A549 (cell line): Measurements from ENCODE around the gene RNF144A. TPM values are rescaled to one million over a fixed set of nuclear protein-coding genes. Genes with fewer than 3 reads are reported as not detected.

Source experiments
- ATAC-seq, 2 experiments: fragments of 200-7000 bp in 1 of 2; fragments of >200 bp in 1 of 2; cut with Nextera tagmentation in 1 of 2; cut with Tn5 transposase in 1 of 2; 3 replicates each; pipeline versions ENCODE4 v1.8.0 to v1.9.1; 2018 to 2020; ENCODE audit warnings: mild to moderate bottlenecking in 1 of 2, moderate library complexity in 1 of 2
- CTCF ChIA-PET: fragments of 300-600 bp; sonication (Branson Sonifier 250); formaldehyde crosslinking; extraction: SDS; loops from one replicate; lab custom pipeline; 2021; ENCODE audit warnings: antibody characterized with exemption, inconsistent platforms; lab: Yijun Ruan, JAX
- POLR2A ChIA-PET: fragments of 350-600 bp; formaldehyde crosslinking; extraction: SDS; loops from one replicate; lab custom pipeline; 2021; ENCODE audit warnings: antibody characterized with exemption, inconsistent platforms; lab: Yijun Ruan, JAX
- DNase-seq, 2 experiments: peaks; one replicate each; pipeline versions ENCODE4 v3.0.0 to v3.0.0-alpha.2; 2011 to 2016; ENCODE audit warnings: low read depth in 1 of 2, low spot score in 1 of 2
- FAIRE-seq: peaks from 2 replicates; lab custom pipeline; 2011; peaks lifted over from hg19 to GRCh38; lab: Jason Lieb, UNC
- H3K27ac ChIP-seq, 2 experiments: fragments of >200 bp; sonication (Bioruptor Twin); formaldehyde crosslinking; 3 replicates each; pipeline ENCODE4 v1.5.1; 2016 to 2017
- H3K4me1 ChIP-seq: fragments of >200 bp; sonication (Bioruptor Twin); formaldehyde crosslinking; 3 replicates; pipeline ENCODE4 v1.6.1; 2016
- H3K4me2 ChIP-seq: fragments of >200 bp; sonication (Bioruptor Twin); formaldehyde crosslinking; 3 replicates; pipeline ENCODE4 v1.6.1; 2016
- H3K4me3 ChIP-seq: fragments of >200 bp; sonication (Bioruptor Twin); formaldehyde crosslinking; 3 replicates; pipeline ENCODE4 v1.5.1; 2016
- H3K9me3 ChIP-seq: fragments of >200 bp; sonication (Bioruptor Twin); formaldehyde crosslinking; 3 replicates; pipeline ENCODE4 v1.6.1; 2016
- CBX2 ChIP-seq: fragments of 200-600 bp; sonication (generic); IDR thresholded peaks from 2 replicates; pipeline ENCODE4 v1.6.1; 2016; ENCODE audit warnings: low read depth, mild to moderate bottlenecking, borderline replicate concordance
- CEBPB ChIP-seq, 2 experiments: fragments of >200 bp in 1 of 2; sonication (Bioruptor Twin) in 1 of 2; formaldehyde crosslinking in 1 of 2; IDR thresholded peaks; 2 replicates each; pipeline ENCODE4 v1.6.1; 2012 to 2016
- CHD2 ChIP-seq: fragments of 150-350 bp; IDR thresholded peaks from 2 replicates; pipeline ENCODE4 v1.6.1; 2014; ENCODE audit warnings: low read length; ENCODE audit not compliant: partially characterized antibody
- CHD4 ChIP-seq: fragments of 200-600 bp; sonication (generic); IDR thresholded peaks from 2 replicates; pipeline ENCODE4 v1.6.1; 2016; ENCODE audit warnings: antibody characterized with exemption, mild to moderate bottlenecking, borderline replicate concordance
- E2F6 ChIP-seq: IDR thresholded peaks from 2 replicates; pipeline ENCODE4 v1.6.1; 2012; ENCODE audit warnings: low read depth, borderline replicate concordance
- EHF ChIP-seq: fragments of 250-450 bp; sonication (Bioruptor Pico); IDR thresholded peaks from 2 replicates; pipeline ENCODE4 v1.5.0; 2020; ENCODE audit warnings: mild to moderate bottlenecking
- EHMT2 ChIP-seq: fragments of 200-600 bp; sonication (generic); IDR thresholded peaks from 2 replicates; pipeline ENCODE4 v1.6.1; 2016; ENCODE audit warnings: antibody characterized with exemption, low read depth, mild to moderate bottlenecking, moderate library complexity
- ESRRA ChIP-seq: fragments of 150-350 bp; IDR thresholded peaks from 2 replicates; pipeline ENCODE4 v1.6.1; 2014; ENCODE audit warnings: mild to moderate bottlenecking, low read length, borderline replicate concordance
- FOSL2 ChIP-seq, 2 experiments: fragments of 450-650 bp in 1 of 2; fragments of >200 bp in 1 of 2; sonication (Bioruptor Twin) in 1 of 2; formaldehyde crosslinking; IDR thresholded peaks; 2 replicates each; pipeline versions ENCODE4 v1.5.0 to v1.6.1; 2016 to 2020; ENCODE audit warnings: mild to moderate bottlenecking in 1 of 2, moderate library complexity in 1 of 2
- FOXS1 ChIP-seq: fragments of 250-450 bp; sonication (Bioruptor Pico); IDR thresholded peaks from 2 replicates; pipeline ENCODE4 v1.5.0; 2020; ENCODE audit warnings: mild to moderate bottlenecking, moderate library complexity
- GATA3 ChIP-seq: IDR thresholded peaks from 2 replicates; pipeline ENCODE4 v1.6.1; 2012; ENCODE audit warnings: borderline replicate concordance
- HOXA7 ChIP-seq: fragments of 250-450 bp; sonication (Bioruptor Pico); IDR thresholded peaks from 2 replicates; pipeline ENCODE4 v1.5.0; 2020; ENCODE audit warnings: mild to moderate bottlenecking, moderate library complexity
- HOXB13 ChIP-seq: fragments of 250-450 bp; sonication (Bioruptor Pico); IDR thresholded peaks from 2 replicates; pipeline ENCODE4 v1.5.0; 2020; ENCODE audit warnings: low read depth, mild to moderate bottlenecking, moderate library complexity
- HOXB5 ChIP-seq: fragments of 250-450 bp; sonication (Bioruptor Pico); IDR thresholded peaks from 2 replicates; pipeline ENCODE4 v1.5.0; 2020; ENCODE audit warnings: mild to moderate bottlenecking, moderate library complexity
- JUNB ChIP-seq: fragments of >200 bp; sonication (Bioruptor Twin); formaldehyde crosslinking; IDR thresholded peaks from 2 replicates; pipeline ENCODE4 v1.6.1; 2016
- MAFK ChIP-seq: fragments of 450-650 bp; IDR thresholded peaks from 2 replicates; pipeline ENCODE4 v1.6.1; 2014; ENCODE audit not compliant: partially characterized antibody
- MAZ ChIP-seq: fragments of 150-350 bp; IDR thresholded peaks from 2 replicates; pipeline ENCODE4 v1.6.1; 2014; ENCODE audit warnings: antibody characterized with exemption, low read depth, low read length, borderline replicate concordance
- RAD21 ChIP-seq, 2 experiments: fragments of >200 bp in 1 of 2; sonication (Bioruptor Twin) in 1 of 2; formaldehyde crosslinking in 1 of 2; IDR thresholded peaks in 1 of 2; conservative IDR thresholded peaks in 1 of 2; 2 replicates in 1 of 2; 3 replicates in 1 of 2; pipeline ENCODE4 v1.6.1; 2012 to 2018; ENCODE audit warnings: inconsistent platforms in 1 of 2
- RNF2 ChIP-seq: fragments of 200-600 bp; sonication (generic); IDR thresholded peaks from 2 replicates; pipeline ENCODE4 v1.6.1; 2016; ENCODE audit warnings: low read depth, mild to moderate bottlenecking, antibody characterized with exemption, moderate library complexity, borderline replicate concordance
- SMC3 ChIP-seq: fragments of >200 bp; sonication (Bioruptor Twin); formaldehyde crosslinking; IDR thresholded peaks from 3 replicates; pipeline ENCODE4 v1.6.1; 2018; ENCODE audit warnings: inconsistent platforms
- ZC3H11A ChIP-seq: fragments of 450-650 bp; IDR thresholded peaks from 2 replicates; pipeline ENCODE4 v1.6.1; 2014; ENCODE audit warnings: antibody characterized with exemption, mild to moderate bottlenecking
- WGBS: methylation state at CpG from one replicate; pipeline ENCODE4 v1.1.6; 2017; ENCODE audit errors: missing lambda C conversion rate; 5-methylcytosine and 5-hydroxymethylcytosine counted together
- polyA plus RNA-seq, 4 experiments: library from polyadenylated mRNA; depleted of rRNA in 3 of 4; stranded (reverse); fragments of >200 nt; fragmentation: RNase III in 1 of 4; extraction: RNeasy Plus Mini Kit Qiagen cat#74134 plus additional on column Dnase treatment in 1 of 4; gene quantifications; 2 replicates in 3 of 4; 3 replicates in 1 of 4; pipeline ENCODE4 v1.2.3, GENCODE V29; 2011 to 2017
- TF ChIP-seq, protein P1 (sequence below): fragments of >200 bp; sonication (Bioruptor Twin); formaldehyde crosslinking; IDR thresholded peaks from 3 replicates; pipeline ENCODE4 v1.6.1; 2016
- TF ChIP-seq, protein P2 (sequence below): fragments of 150-350 bp; IDR thresholded peaks from 2 replicates; pipeline ENCODE4 v1.6.1; 2014; ENCODE audit warnings: low read depth, mild to moderate bottlenecking, low read length

Gene RNF144A
- polyA plus RNA-seq, 2 of the 4 experiments (the other 2 are of a cell fraction): 4.4 to 9.6 TPM

- POLR2A ChIA-PET: no interaction called here
- FAIRE-seq (no peak), ATAC-seq (no peak), DNase-seq (no peak)
- CTCF ChIA-PET: interaction anchor here (1.2 to 4.0 kb wide), 4 partner anchors 10 to 123 kb away, joined by 3 to 17 read pairs (median 4); no protein-coding TSS in a partner anchor
- 67% methylated on average over 4 of the region's 4 CpGs for WGBS
- no peaks in the 10 kb centered on the region for H3K9me3 ChIP-seq
- H3K27ac ChIP-seq: no peak overlapping the region
- H3K4me1 ChIP-seq: peaks cover 9% of the 10 kb centered on the region; the same call in 1 of the 3 replicates
- no peak overlapping the region for H3K4me3 ChIP-seq
- no peak overlapping the region for H3K4me2 ChIP-seq
- no peak for TF ChIP-seq CHD2
- TF ChIP-seq ZC3H11A: no peak
- no peak for TF ChIP-seq RNF2
- TF ChIP-seq HOXB5 (CRISPR knock-in tag): no peak
- TF ChIP-seq RAD21 (conservative IDR thresholded peaks at IDR 0.05 in 1 of 2, IDR thresholded peaks at IDR 0.05 in 1 of 2): no peak
- no peak for TF ChIP-seq CHD4
- TF ChIP-seq CBX2: no peak
- TF ChIP-seq HOXB13: no peak
- no peak for TF ChIP-seq FOSL2 (IDR thresholded peaks at IDR 0.05)
- no peak for TF ChIP-seq FOSL2 (CRISPR knock-in tag; IDR thresholded peaks at IDR 0.05)
- TF ChIP-seq GATA3: no peak
- no peak for TF ChIP-seq MAZ
- no peak for TF ChIP-seq EHF
- no peak for TF ChIP-seq EHMT2
- TF ChIP-seq ESRRA: no peak
- no peak for TF ChIP-seq SMC3
- no peak for TF ChIP-seq FOXS1
- TF ChIP-seq HOXA7: no peak
These were observed 3.5 kb downstream of the RNF144A start for GRCh38 chr2:6920743-6921064.

DNA sequence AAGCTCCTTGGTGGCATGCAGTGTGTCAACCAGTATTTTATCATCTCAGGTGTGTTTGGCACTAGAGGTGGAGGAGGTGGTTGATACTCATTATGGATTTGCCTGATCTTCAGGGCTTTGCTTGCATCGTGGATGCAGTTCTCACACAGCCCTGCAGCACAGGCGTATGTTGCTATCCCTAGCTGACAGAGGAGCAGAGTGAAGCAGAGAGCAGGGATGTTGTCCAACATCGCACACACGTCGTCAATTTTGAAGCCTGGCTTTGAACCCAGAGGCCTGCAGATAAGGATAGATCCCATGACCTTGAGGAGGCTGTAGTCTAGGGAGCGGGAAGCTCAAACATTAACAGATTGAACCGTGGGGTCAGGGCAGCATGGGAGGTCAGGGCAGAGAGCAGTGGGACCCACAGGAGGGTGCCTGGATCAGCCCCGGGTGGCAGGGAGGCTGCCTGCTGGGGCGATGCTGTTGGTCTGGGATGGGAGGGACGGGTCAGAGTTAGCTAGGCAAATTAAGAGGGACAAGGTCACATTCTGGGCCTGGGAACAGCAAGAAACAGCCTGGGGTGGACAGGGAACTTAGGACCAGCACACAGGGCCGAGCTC lies 4.2 kb downstream of the RNF144A start:
- ChIA-PET CTCF (interaction anchor here (0.9 to 4.0 kb wide), 5 partner anchors 8 to 122 kb away, joined by 3 to 17 read pairs (median 4); partner anchors contain the start of gene CMPK2), POLR2A (no interaction called here)
- DNase-seq (no peak), FAIRE-seq (no peak), ATAC-seq (no peak)
- peaks cover 9% of the 10 kb centered on the region; the same call in 1 of the 3 replicates for H3K4me1 ChIP-seq
- WGBS: 70% methylated on average over 11 of the region's 11 CpGs
- TF ChIP-seq E2F6 (no peak), CEBPB (IDR thresholded peaks at IDR 0.05) (no peak), MAFK (no peak), JUNB (no peak)
- TF ChIP-seq, protein P1, sequence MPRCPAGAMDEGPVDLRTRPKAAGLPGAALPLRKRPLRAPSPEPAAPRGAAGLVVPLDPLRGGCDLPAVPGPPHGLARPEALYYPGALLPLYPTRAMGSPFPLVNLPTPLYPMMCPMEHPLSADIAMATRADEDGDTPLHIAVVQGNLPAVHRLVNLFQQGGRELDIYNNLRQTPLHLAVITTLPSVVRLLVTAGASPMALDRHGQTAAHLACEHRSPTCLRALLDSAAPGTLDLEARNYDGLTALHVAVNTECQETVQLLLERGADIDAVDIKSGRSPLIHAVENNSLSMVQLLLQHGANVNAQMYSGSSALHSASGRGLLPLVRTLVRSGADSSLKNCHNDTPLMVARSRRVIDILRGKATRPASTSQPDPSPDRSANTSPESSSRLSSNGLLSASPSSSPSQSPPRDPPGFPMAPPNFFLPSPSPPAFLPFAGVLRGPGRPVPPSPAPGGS: no peak
- TF ChIP-seq, protein P2, sequence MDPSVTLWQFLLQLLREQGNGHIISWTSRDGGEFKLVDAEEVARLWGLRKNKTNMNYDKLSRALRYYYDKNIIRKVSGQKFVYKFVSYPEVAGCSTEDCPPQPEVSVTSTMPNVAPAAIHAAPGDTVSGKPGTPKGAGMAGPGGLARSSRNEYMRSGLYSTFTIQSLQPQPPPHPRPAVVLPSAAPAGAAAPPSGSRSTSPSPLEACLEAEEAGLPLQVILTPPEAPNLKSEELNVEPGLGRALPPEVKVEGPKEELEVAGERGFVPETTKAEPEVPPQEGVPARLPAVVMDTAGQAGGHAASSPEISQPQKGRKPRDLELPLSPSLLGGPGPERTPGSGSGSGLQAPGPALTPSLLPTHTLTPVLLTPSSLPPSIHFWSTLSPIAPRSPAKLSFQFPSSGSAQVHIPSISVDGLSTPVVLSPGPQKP: no peak
- no peak overlapping the region for H3K27ac ChIP-seq
- no peak overlapping the region for H3K4me3 ChIP-seq
- no peaks in the 10 kb centered on the region for H3K9me3 ChIP-seq
- H3K4me2 ChIP-seq: no peak overlapping the region
